ENCODE measurements around the gene RYR1. TPM values are rescaled to one million over a fixed set of nuclear protein-coding genes. Genes with fewer than 3 reads are reported as not detected.

Gene RYR1
- total RNA-seq, 1 experiment from 2014 or later: 4.1 TPM

DNA sequence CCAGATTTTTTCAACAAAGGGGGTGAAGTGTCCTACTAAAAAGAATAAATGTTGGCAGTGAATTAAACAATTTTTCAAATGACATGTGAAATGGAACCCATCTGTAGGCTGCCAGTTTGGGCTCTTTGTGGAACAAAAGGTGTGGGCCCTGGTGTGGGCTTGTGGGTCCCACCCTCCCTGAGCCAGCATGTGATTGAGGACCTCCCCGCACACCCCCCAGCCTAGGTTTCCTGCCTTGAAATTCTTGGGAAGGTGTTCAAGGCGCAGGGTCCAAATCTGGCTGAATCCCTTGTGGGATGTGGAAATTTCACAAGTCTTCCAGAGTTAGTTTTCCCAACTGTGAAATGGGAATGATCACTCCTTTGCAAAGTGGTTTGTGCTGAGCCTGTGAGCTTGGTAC, 49.7 kb upstream of the RYR1 start:
- Histone ChIP-seq H2AFZ (ENCODE audit: low read depth, low read length, poor library complexity, severe bottlenecking) (no peak overlapping the region), H3K4me1 (ENCODE audit: control insufficient read depth in 1 of 2, insufficient read depth in 2 of 2, low read length in 2 of 2) (peaks cover 3 to 20% of the 10 kb centered on the region in 2 experiments), H3K9ac (ENCODE audit: low read length) (no peak overlapping the region), H3K27ac (ENCODE audit: low read depth, low read length) (no peak overlapping the region), H3K9me2 (ENCODE audit: insufficient read depth) (no peaks in the 10 kb centered on the region), H3K79me2 (ENCODE audit: insufficient read depth, low read length) (peaks cover 22% of the 10 kb centered on the region; the same call in 1 of the 2 replicates), H4K20me1 (ENCODE audit: insufficient read depth) (no peaks in the 10 kb centered on the region), H3K9me3 (ENCODE audit: control insufficient read depth in 1 of 2, insufficient read depth in 1 of 2, low read depth in 1 of 2, low read length in 2 of 2) (no peaks in the 10 kb centered on the region), H3K4me3 (replicated peaks in 1 of 2; ENCODE audit: low read depth in 1 of 2, low read length in 2 of 2) (no peak overlapping the region), H3K36me3 (ENCODE audit: control insufficient read depth in 1 of 2, insufficient read depth in 2 of 2, low read length in 2 of 2) (peaks cover 37 to 40% of the 10 kb centered on the region in 2 experiments; a peak in 3 of 4 replicates), H3K4me2 (ENCODE audit: low read length) (no peak overlapping the region), H3K27me3 (ENCODE audit: insufficient read depth, low read length) (no peaks in the 10 kb centered on the region)
- ChIA-PET CTCF (interaction anchor here (1.0 to 1.5 kb wide), 2 partner anchors 19 to 140 kb away, joined by 3 to 6 read pairs; partner anchors contain the start of gene FAM98C), POLR2A (interaction anchor here (1.5 kb wide), 1 partner anchor 9 kb away, joined by 4 read pairs; the partner anchor contains the start of gene PSMD8), RAD21 (ENCODE audit: low non-redundant PET in 1 of 2, low total read pairs in 2 of 2, uncharacterized antibody in 2 of 2, unreplicated experiment in 2 of 2) (interaction anchor here in 1 of 2 experiments (0.6 kb wide), 1 partner anchor 939 kb away, joined by 4 read pairs; no protein-coding TSS in a partner anchor)
- no peak for ATAC-seq
- no TSS peak for BruUV-seq (replicated peaks)
- TF ChIP-seq EZH2phosphoT487 (IDR thresholded peaks at IDR 0.05; ENCODE audit: borderline replicate concordance) (no peak), ELF1 (IDR thresholded peaks at IDR 0.05; ENCODE audit: borderline replicate concordance, low read depth) (no peak), ZNF274 (IDR thresholded peaks at IDR 0.05; ENCODE audit: low read depth, low read length) (no peak), CBX3 (IDR thresholded peaks at IDR 0.05; ENCODE audit: low read depth) (no peak), ZFX (IDR thresholded peaks at IDR 0.05) (no peak), SRF (IDR thresholded peaks at IDR 0.05; ENCODE audit: low read depth) (no peak), EZH2 (IDR thresholded peaks at IDR 0.05) (no peak), YY1 (IDR thresholded peaks at IDR 0.05; ENCODE audit: extremely low read depth, insufficient replicate concordance, low read depth, low read length) (no peak)
- TF ChIP-seq, protein P1, sequence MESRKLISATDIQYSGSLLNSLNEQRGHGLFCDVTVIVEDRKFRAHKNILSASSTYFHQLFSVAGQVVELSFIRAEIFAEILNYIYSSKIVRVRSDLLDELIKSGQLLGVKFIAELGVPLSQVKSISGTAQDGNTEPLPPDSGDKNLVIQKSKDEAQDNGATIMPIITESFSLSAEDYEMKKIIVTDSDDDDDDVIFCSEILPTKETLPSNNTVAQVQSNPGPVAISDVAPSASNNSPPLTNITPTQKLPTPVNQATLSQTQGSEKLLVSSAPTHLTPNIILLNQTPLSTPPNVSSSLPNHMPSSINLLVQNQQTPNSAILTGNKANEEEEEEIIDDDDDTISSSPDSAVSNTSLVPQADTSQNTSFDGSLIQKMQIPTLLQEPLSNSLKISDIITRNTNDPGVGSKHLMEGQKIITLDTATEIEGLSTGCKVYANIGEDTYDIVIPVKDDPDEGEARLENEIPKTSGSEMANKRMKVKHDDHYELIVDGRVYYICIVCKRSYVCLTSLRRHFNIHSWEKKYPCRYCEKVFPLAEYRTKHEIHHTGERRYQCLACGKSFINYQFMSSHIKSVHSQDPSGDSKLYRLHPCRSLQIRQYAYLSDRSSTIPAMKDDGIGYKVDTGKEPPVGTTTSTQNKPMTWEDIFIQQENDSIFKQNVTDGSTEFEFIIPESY (IDR thresholded peaks at IDR 0.05; ENCODE audit: extremely low read depth, insufficient replicate concordance, low read length): no peak
- no peak for DNase-seq (ENCODE audit: low read depth, low spot score)
- intact Hi-C loops (cut with micrococcal nuclease): no loop called here

Data from HCT116 (cell line).